GM18858 (cell line): Measurements from ENCODE around the gene GOLGA1.
"Not testable (repeated sequence)": the region's sequence is repeated elsewhere in the genome, so short reads cannot be mapped to it uniquely, and the experiment has no call there.

ENCODE experiments used
- ATAC-seq: cut with Tn5 transposase; IDR thresholded peaks from one replicate; pipeline ENCODE4 v1.9.1; 2021; ENCODE audit not compliant: unreplicated experiment

The GOLGA1 gene

DNA sequence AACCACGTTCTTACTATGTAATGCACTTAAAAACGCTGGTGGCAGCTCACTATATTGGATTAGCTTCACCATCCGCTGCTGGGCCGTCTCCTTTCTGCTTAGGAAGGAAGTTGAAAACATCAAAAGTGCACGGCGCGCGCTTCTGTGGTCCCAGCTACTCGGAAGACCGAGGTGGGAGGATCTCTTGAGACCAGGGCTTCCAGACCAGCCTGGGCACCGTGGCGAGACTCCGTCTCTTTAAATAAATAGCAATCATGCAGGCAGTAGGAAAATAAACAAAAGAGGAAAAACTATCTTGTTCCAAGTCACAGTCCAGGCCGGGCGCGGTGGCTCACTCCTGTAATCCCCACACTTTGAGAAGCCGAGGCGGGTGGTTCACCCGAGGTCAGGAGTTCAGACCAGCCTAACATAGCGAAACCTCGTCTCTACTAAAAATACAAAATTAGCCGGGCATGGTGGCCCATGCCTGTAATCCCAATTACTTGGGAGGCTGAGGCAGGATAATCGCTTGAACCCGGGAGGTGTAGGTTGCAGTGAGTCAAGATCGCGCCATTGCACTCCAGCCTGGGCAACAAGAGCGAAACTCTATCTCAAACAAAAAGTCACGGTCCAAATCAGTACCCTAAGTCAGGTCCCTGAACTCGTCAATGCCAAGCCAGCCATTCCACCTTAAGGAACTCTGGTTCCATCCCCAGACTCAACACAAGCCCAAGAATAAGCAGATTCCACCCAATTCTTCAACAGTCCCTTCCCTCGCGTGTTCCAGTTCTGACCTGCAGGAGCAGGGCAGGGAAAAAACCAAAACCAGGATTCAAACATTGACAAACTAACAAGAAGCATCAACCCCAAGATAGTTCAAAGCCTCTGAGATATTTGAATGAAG, 1.0 kb upstream of the GOLGA1 start:
- ATAC-seq = no peak

- peak; percentile 25 for ATAC-seq
Measured at GRCh38 chr9:124940521-124940893, 376 bp downstream of the GOLGA1 start.

DNA sequence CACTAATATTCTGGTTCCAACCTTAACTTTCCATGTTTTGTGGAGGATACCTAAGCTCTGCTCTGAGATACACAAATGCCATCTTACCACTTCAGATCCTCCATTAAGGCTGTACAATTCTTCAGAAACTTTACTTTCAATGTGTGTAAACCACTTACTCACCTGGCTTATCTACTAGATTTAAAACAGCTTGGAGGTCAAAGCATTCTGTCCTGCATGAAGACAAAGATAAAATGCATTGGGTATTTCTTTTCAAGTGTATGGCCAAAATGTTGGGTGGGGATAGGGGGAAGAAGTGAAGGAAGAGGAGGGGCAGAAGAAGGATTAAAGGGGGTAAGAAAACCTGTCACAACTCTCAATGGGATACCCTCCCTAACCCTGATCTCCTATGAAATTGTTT, 939 bp downstream of the GOLGA1 start:
- no peak for ATAC-seq

- ATAC-seq = no peak
Measured at GRCh38 chr9:124934290-124934689, 6.6 kb downstream of the GOLGA1 start.

GRCh38 chr9:124932333-124932732, 8.6 kb downstream of the GOLGA1 start:
- no peak for ATAC-seq

DNA sequence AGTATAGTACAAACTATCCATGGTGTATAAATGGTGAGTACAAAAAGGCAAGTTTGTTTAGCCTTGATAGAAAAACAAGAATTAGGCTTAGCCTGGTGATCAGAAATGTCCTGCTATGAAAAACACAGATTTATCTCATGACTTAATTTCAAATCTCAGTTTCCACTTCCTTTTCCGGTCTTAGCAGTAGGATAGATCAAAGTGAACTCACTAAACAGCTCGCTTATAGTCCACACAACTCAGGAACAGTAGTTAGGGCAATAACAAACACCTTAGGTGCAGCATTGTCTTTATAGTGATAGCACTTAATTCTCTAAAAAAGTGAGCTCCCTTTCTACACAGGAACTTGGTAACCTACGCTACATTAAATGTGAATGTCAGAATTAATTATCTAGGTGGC, 11.4 kb downstream of the GOLGA1 start:
- no peak for ATAC-seq

- no peak for ATAC-seq
Measured at GRCh38 chr9:124928116-124928515, 12.8 kb downstream of the GOLGA1 start.

GRCh38 chr9:124920394-124920793, 20.5 kb downstream of the GOLGA1 start:
- ATAC-seq = not testable (repeated sequence)

DNA sequence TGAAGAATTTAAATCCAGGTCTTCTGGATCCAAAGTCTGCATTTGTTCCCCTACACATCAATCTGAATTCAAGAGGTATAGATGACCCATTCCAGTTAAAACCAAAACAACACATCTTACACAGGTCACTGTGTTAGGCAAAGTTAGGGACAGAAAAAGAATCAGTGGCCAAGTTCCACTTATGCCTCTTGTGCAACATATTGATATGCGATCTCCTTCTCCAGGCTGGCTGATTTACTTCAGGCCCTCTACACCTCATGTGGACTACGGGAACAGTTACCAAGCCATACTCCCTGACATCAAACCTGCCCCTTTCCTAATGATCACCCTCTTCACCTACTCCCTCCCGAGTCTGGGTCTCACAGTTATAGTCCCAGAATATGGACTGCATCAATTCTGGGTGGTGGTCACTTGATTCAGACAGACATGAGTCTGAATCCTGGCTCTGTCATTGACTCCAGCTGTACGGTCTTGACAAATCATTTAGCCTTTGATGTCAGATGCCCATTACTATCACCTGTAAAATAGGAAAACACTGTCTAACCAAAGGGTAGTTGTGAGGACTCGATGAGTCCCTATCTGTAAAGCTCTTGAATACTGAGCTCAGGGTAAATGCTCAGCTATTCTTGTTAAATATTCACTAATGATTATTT, 26.0 kb downstream of the GOLGA1 start:
- no peak for ATAC-seq

GRCh38 chr9:124913378-124913777, 27.5 kb downstream of the GOLGA1 start:
- no peak for ATAC-seq

DNA sequence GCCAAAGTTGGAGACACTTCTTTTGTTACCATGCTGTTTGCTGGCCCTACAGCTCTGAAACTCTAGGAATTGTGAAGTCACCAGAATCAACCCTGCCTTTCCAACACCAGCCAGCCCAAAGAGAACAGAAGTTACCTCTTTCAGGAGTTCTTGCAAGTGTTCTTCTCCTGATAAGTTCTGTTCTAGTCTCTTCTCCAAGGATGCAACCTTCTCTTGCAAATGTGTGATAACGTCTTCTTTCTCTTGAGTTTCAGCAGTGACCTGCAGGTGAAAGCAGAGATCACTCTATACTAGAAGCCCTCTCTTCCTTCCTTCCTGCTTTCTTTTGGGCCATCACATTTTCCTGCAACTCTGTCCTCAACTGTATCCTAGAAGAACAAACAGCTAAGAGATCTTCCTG, 29.1 kb downstream of the GOLGA1 start:
- no peak for ATAC-seq

GRCh38 chr9:124908098-124908497, 32.8 kb downstream of the GOLGA1 start:
- ATAC-seq = no peak

- ATAC-seq = no peak
Measured at GRCh38 chr9:124906966-124907365, 33.9 kb downstream of the GOLGA1 start.

GRCh38 chr9:124899845-124900244, 41.0 kb downstream of the GOLGA1 start:
- ATAC-seq = no peak

DNA sequence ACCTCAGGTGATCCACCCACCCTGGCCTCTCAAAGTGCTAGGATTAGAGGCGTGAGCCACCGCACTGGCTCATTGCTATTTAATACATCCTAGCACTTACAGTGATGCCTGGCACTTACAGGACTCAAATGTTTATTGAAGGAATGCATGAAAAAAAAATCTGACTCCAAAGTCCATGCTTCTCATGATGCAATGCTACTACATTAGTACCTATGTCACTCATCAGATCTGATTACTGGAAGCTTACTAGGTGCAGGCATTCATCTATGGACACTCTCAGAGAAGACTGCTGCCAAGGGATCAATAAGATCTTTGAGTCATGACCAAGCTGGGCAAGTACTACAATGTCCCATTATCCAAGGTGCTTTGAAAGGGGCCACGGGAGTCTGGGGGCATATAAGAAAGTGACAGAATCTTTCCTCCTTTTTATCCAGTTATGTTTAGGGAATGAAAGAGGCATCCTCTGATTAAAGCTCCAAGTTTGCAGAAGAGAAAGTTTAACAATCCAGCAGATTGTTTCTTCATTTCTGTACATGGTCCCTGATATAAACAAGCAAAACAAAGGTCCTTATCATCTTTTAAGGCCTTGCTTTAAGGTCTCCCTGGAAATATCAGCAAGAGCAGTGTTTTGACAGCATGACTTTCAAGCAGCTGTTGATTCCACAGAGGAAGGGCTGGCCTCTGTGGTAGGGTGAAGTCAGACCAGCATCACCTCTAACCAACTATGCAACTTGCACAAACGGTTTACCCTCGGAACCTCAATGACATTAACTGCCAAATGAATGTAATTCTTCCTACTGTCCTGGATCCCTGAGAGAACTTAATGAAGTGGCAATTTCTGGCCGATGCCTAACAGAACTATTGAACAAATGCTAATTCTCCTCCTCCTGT, 43.1 kb downstream of the GOLGA1 start:
- no peak for ATAC-seq

DNA sequence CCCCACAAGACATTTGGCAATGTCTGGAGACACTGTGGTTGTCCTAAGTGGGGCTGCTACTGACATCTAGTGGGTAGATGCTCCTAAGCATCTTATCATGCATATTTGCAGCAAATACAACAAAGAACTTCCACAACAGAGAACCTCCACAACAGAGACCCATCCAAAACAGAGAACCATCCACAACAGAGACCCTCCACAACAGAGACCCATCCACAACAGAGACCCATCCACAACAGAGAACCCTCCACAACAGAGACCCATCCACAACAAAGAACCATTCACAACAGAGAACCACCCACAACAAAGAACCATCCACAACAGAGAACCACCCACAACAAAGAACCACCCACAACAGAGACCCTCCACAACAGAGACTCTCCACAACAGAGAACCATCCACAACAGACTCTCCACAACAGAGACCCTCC, 46.1 kb downstream of the GOLGA1 start:
- no peak for ATAC-seq

DNA sequence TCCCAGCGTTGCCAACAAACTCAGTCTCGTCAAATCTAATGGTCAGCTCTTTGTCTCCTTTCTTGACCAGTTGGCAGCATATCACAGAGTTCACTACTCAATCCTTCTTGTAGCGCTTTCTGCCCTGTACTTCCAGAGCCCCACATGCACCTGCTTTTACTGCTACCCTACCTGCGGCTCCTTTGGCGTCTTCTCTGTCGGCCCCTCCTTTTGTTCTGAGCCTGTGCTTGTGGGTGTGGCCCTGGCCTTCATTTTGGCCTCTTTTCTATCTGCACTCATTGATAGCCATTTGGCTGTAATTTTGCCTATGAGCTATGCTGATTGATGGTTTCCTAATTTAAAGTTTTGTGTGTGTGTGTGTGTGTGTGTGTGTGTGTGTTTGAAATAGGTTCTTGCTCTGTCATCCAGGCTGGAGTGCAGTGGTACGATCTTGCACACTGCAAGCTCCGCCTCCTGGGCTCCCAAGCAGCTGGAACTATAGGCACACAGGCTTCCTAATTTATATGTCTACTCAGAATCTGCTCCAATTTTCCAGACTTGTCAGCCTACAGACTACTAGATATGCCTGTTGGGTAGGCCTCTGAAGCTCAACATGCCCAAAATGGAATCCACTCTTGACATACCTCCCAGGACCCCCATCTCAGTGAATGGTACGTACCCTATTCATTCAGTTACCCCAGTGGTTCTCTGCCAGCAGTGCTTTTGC, 46.7 kb downstream of the GOLGA1 start:
- ATAC-seq = no peak

- ATAC-seq = no peak
Measured at GRCh38 chr9:124890179-124890578, 50.7 kb downstream of the GOLGA1 start.

GRCh38 chr9:124889006-124889405, 51.9 kb downstream of the GOLGA1 start:
- ATAC-seq = no peak

DNA sequence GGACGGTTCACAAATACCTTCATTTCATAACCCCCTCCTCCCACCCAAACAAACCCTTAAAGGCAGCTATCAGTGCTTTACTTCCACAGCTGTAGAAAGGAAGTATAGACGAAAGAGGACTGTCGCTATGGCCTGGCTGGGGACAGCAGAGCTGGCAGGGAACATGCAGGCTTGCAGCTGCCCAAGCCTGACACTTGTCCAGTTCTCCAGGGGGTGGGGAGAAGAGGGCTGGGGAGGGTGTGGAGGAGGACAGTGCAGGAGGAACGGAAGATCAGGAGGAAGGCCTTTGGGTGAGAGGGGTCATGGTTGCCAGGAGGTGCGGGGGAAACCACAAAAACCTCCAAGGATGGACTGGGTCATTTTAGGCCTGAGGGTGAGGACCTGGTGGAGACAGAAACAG, 53.1 kb downstream of the GOLGA1 start:
- no peak for ATAC-seq
